PC-9 (cell line): ENCODE results near the gene PIAS3. TPM values are rescaled to one million over a fixed set of nuclear protein-coding genes. Genes with fewer than 3 reads are reported as not detected.

Experiments
- BruUV-seq: library from RNA; stranded (reverse); fragments of 400-500 nt; replicated peaks from 2 replicates; lab custom pipeline; 2021; lab: Mats Ljungman, UMichigan
- CTCF ChIA-PET: fragments of 300-600 bp; sonication (Branson Sonifier 250); formaldehyde crosslinking; loops from one replicate; lab custom pipeline; 2022; ENCODE audit warnings: antibody characterized with exemption; lab: Charles Lee
- POLR2A ChIA-PET: fragments of 300-600 bp; sonication (Branson Sonifier 250); formaldehyde crosslinking; loops from one replicate; lab custom pipeline; 2022; ENCODE audit warnings: antibody characterized with exemption; ENCODE audit not compliant: unreplicated experiment; lab: Charles Lee
- DNase-seq, 2 experiments: peaks; one replicate each; pipeline versions ENCODE4 v3.0.0 to v3.0.0-alpha.2; 2015 to 2022; ENCODE audit warnings: mixed read lengths in 1 of 2
- H2AFZ ChIP-seq: fragments of 200-600 bp; sonication (generic); 2 replicates; pipeline ENCODE4 v1.8.1; 2017; ENCODE audit warnings: antibody characterized with exemption
- H3F3A ChIP-seq: fragments of 200-600 bp; sonication (generic); 2 replicates; pipeline ENCODE4 v1.8.1; 2017; ENCODE audit warnings: antibody characterized with exemption, mild to moderate bottlenecking, low read depth; ENCODE audit not compliant: insufficient read depth
- H3K27ac ChIP-seq: fragments of 200-600 bp; sonication (generic); 2 replicates; pipeline ENCODE4 v1.6.1; 2016; ENCODE audit warnings: mixed run types
- H3K27me3 ChIP-seq: fragments of 200-600 bp; sonication (generic); 2 replicates; pipeline ENCODE4 v1.6.1; 2016; ENCODE audit warnings: low read depth, mixed run types; ENCODE audit not compliant: insufficient read depth
- H3K36me3 ChIP-seq: fragments of 200-600 bp; sonication (generic); 2 replicates; pipeline ENCODE4 v1.6.1; 2016; ENCODE audit warnings: low read depth, mixed run types
- H3K4me1 ChIP-seq: fragments of 200-600 bp; sonication (generic); replicated peaks from 2 replicates; pipeline ENCODE4 v1.6.1; 2016; ENCODE audit warnings: mixed run types; ENCODE audit not compliant: insufficient read depth
- H3K4me2 ChIP-seq: fragments of 200-600 bp; sonication (generic); 2 replicates; pipeline ENCODE4 v1.6.1; 2017; ENCODE audit warnings: mixed run types
- H3K4me3 ChIP-seq: fragments of 200-600 bp; sonication (generic); 2 replicates; pipeline ENCODE4 v1.6.1; 2016; ENCODE audit warnings: mixed run types
- H3K79me2 ChIP-seq: fragments of 200-600 bp; sonication (generic); 2 replicates; pipeline ENCODE4 v1.6.1; 2017; ENCODE audit warnings: low read depth, mixed run types
- H3K9me2 ChIP-seq: fragments of 200-600 bp; sonication (generic); 2 replicates; pipeline ENCODE4 v1.8.1; 2017; ENCODE audit warnings: mild to moderate bottlenecking; ENCODE audit not compliant: insufficient read depth
- H3K9me3 ChIP-seq: fragments of 200-600 bp; sonication (generic); 2 replicates; pipeline ENCODE4 v1.8.1; 2016; ENCODE audit warnings: low read depth; ENCODE audit not compliant: insufficient read depth
- H4K20me1 ChIP-seq: fragments of 200-600 bp; sonication (generic); 2 replicates; pipeline ENCODE4 v1.8.1; 2017; ENCODE audit not compliant: insufficient read depth
- CTCF ChIP-seq: fragments of 200-600 bp; sonication (generic); conservative IDR thresholded peaks from 2 replicates; pipeline ENCODE4 v1.6.1; 2017; ENCODE audit warnings: mixed run types, antibody characterized with exemption, mild to moderate bottlenecking, moderate library complexity
- EZH2 ChIP-seq: fragments of 200-600 bp; sonication (generic); IDR thresholded peaks from 2 replicates; pipeline ENCODE4 v1.8.0; 2017; ENCODE audit warnings: antibody characterized with exemption, low read depth
- intact Hi-C: fragments of 100-400 bp; cut with micrococcal nuclease; formaldehyde crosslinking; loops from one replicate; pipeline ENCODE4 v1.10.0; 2022; ENCODE audit not compliant: unreplicated experiment
- total RNA-seq: library from RNA; stranded (reverse); gene quantifications from 2 replicates; pipeline ENCODE4 v1.2.3, GENCODE V29; 2021

The PIAS3 gene
- total RNA-seq, 1 experiment from 2014 or later, result 57.8 TPM

GRCh38 chr1:145847827-145848226 is 11.1 kb downstream of the PIAS3 start:
- Histone ChIP-seq H3K9me2 (no peaks in the 10 kb centered on the region), H3K36me3 (peaks cover 17% of the 10 kb centered on the region; the same call in 1 of the 2 replicates), H3K4me2 (no peak overlapping the region), H3F3A (peaks cover 40% of the 10 kb centered on the region; the same call in 1 of the 2 replicates), H3K4me1 (peaks cover 3% of the 10 kb centered on the region; the same call in 1 of the 2 replicates), H3K27ac (no peak overlapping the region), H3K9me3 (no peaks in the 10 kb centered on the region), H4K20me1 (no peaks in the 10 kb centered on the region), H3K4me3 (no peak overlapping the region), H3K27me3 (no peaks in the 10 kb centered on the region), H3K79me2 (no peaks in the 10 kb centered on the region), H2AFZ (no peak overlapping the region)
- BruUV-seq, result no TSS peak
- ChIA-PET CTCF (interaction anchor here (1.6 kb wide), 1 partner anchor 44 kb away, joined by 5 read pairs; no protein-coding TSS in a partner anchor), POLR2A (no interaction called here)
- intact Hi-C loops, result loop anchor here (2.0 to 5.0 kb wide), 2 partner anchors 127 to 164 kb away; no protein-coding TSS in a partner anchor
- TF ChIP-seq CTCF (no peak), EZH2 (no peak)
- DNase-seq, result no peak

GRCh38 chr1:145846201-145846612 is 12.7 kb downstream of the PIAS3 start:
- no peak overlapping the region for H3K27ac ChIP-seq
- no peaks in the 10 kb centered on the region for H3K9me2 ChIP-seq
- H3K4me2 ChIP-seq, result peak overlapping the region; percentile 90
- TF ChIP-seq CTCF (peak; percentile 75), EZH2 (no peak)
- intact Hi-C loops, result loop anchor here (5.0 kb wide), 1 partner anchor 166 kb away; no protein-coding TSS in a partner anchor
- peaks cover 40% of the 10 kb centered on the region; the same call in 1 of the 2 replicates for H3F3A ChIP-seq
- POLR2A ChIA-PET, result interaction anchor here (0.7 kb wide), 1 partner anchor 13 kb away, joined by 3 read pairs; the partner anchor contains the start of gene PIAS3
- no peaks in the 10 kb centered on the region for H3K79me2 ChIP-seq
- CTCF ChIA-PET, result interaction anchor here (0.6 to 2.7 kb wide), 4 partner anchors 13 to 133 kb away, joined by 4 to 16 read pairs (median 11); partner anchors contain the start of gene PIAS3
- peak overlapping the region; percentile 83 for H2AFZ ChIP-seq
- no peaks in the 10 kb centered on the region for H3K9me3 ChIP-seq
- H3K27me3 ChIP-seq, result no peaks in the 10 kb centered on the region
- BruUV-seq, result no TSS peak
- no peaks in the 10 kb centered on the region for H4K20me1 ChIP-seq
- H3K4me1 ChIP-seq, result peaks cover 3% of the 10 kb centered on the region; the same call in 1 of the 2 replicates
- peak overlapping the region; percentile 63 for H3K4me3 ChIP-seq
- DNase-seq, result peak in 1 of 2 experiments; percentile 20
- peaks cover 24% of the 10 kb centered on the region; the same call in 1 of the 2 replicates for H3K36me3 ChIP-seq

- Histone ChIP-seq H3K36me3 (peaks cover 20% of the 10 kb centered on the region; the same call in 1 of the 2 replicates), H3K4me2 (peak within 1 kb of the TSS; percentile 90), H3K27me3 (no peaks in the 10 kb centered on the region), H3K27ac (no peak within 1 kb of the TSS), H2AFZ (peak within 1 kb of the TSS; percentile 83), H4K20me1 (no peaks in the 10 kb centered on the region), H3K4me3 (peak within 1 kb of the TSS; percentile 63), H3K4me1 (peaks cover 3% of the 10 kb centered on the region; the same call in 1 of the 2 replicates), H3K9me2 (no peaks in the 10 kb centered on the region), H3F3A (peaks cover 40% of the 10 kb centered on the region; the same call in 1 of the 2 replicates), H3K9me3 (no peaks in the 10 kb centered on the region), H3K79me2 (no peaks in the 10 kb centered on the region)
- TSS peak; percentile 2 for BruUV-seq
- intact Hi-C loops, result loop anchor here (1.0 to 5.0 kb wide), 3 partner anchors 47 to 167 kb away; partner anchors contain the start of gene ITGA10
- TF ChIP-seq CTCF (peak; percentile 92), EZH2 (no peak)
- POLR2A ChIA-PET, result interaction anchor here (0.6 to 0.9 kb wide), 5 partner anchors 22 to 65 kb away, joined by 3 to 6 read pairs (median 5); partner anchors contain the start of genes POLR3C and RNF115
- CTCF ChIA-PET, result interaction anchor here (0.6 to 2.7 kb wide), 10 partner anchors 14 to 134 kb away, joined by 3 to 16 read pairs (median 4); partner anchors contain the start of genes PIAS3 and RBM8A
- DNase-seq, result peak; percentile 48 to 67
These were observed 13.2 kb downstream of the PIAS3 start, which contains the start of gene NUDT17 for GRCh38 chr1:145845514-145846161. Gene NUDT17, plus strand, starts transcription at chr1:145845630. Its CDS starts 11 bp downstream, at chr1:145845641.
